ENCODE results near the gene SORBS1.

Gene SORBS1

GRCh38 chr10:95388539-95388938, 172.6 kb downstream of the SORBS1 start:
- no peaks in the 10 kb centered on the region for H3K36me3 Mint-ChIP-seq
- no peak overlapping the region for H3K27ac Mint-ChIP-seq
- no peaks in the 10 kb centered on the region for H3K9me3 Mint-ChIP-seq
- no peak for ATAC-seq (replicated peaks)
- DNase-seq = no peak
- peaks cover 12 to 29% of the 10 kb centered on the region in 2 donors for H3K4me1 Mint-ChIP-seq
- no peak overlapping the region for H3K4me3 Mint-ChIP-seq
- peaks cover 0 to 5% of the 10 kb centered on the region in 2 donors for H3K27me3 Mint-ChIP-seq

- Mint-ChIP-seq H3K4me3 (no peak overlapping the region), H3K36me3 (no peaks in the 10 kb centered on the region), H3K27me3 (peaks cover 0 to 5% of the 10 kb centered on the region in 2 donors), H3K27ac (no peak overlapping the region), H3K4me1 (peaks cover 12 to 29% of the 10 kb centered on the region in 2 donors), H3K9me3 (no peaks in the 10 kb centered on the region)
- DNase-seq (no peak), ATAC-seq (replicated peaks) (no peak)
Measured at GRCh38 chr10:95388109-95388471, 173.1 kb downstream of the SORBS1 start.

- Mint-ChIP-seq H3K27ac (no peak overlapping the region), H3K27me3 (peaks cover 0 to 5% of the 10 kb centered on the region in 2 donors), H3K4me1 (peaks cover 9 to 25% of the 10 kb centered on the region in 2 donors), H3K9me3 (no peaks in the 10 kb centered on the region), H3K4me3 (no peak overlapping the region), H3K36me3 (no peaks in the 10 kb centered on the region)
- no peak for ATAC-seq (replicated peaks)
- DNase-seq = no peak
Measured at GRCh38 chr10:95384011-95384704, 177.0 kb downstream of the SORBS1 start.

- Mint-ChIP-seq H3K9me3 (no peaks in the 10 kb centered on the region), H3K36me3 (no peaks in the 10 kb centered on the region), H3K27me3 (peaks cover 0 to 5% of the 10 kb centered on the region in 2 donors), H3K27ac (peak overlapping the region; percentile 3), H3K4me3 (no peak overlapping the region), H3K4me1 (peaks cover 7 to 15% of the 10 kb centered on the region in 2 donors)
- no peak for DNase-seq
- ATAC-seq (replicated peaks) = no peak
Measured at GRCh38 chr10:95382596-95382995, 178.6 kb downstream of the SORBS1 start.

- Mint-ChIP-seq H3K9me3 (no peaks in the 10 kb centered on the region), H3K27ac (no peak overlapping the region), H3K36me3 (no peaks in the 10 kb centered on the region), H3K4me3 (no peak overlapping the region), H3K4me1 (peaks cover 5 to 11% of the 10 kb centered on the region in 2 donors), H3K27me3 (peaks cover 0 to 5% of the 10 kb centered on the region in 2 donors)
- no peak for DNase-seq
- no peak for ATAC-seq (replicated peaks)
Measured at GRCh38 chr10:95382174-95382573, 179.0 kb downstream of the SORBS1 start.

- Mint-ChIP-seq H3K27ac (no peak overlapping the region), H3K9me3 (peaks cover 0 to 4% of the 10 kb centered on the region in 2 donors), H3K27me3 (peaks cover 0 to 5% of the 10 kb centered on the region in 2 donors), H3K36me3 (no peaks in the 10 kb centered on the region), H3K4me3 (no peak overlapping the region), H3K4me1 (peaks cover 0 to 2% of the 10 kb centered on the region in 2 donors)
- DNase-seq (no peak), ATAC-seq (replicated peaks) (no peak)
Measured at GRCh38 chr10:95377950-95378349, 183.2 kb downstream of the SORBS1 start.

- H3K9me3 Mint-ChIP-seq = peaks cover 0 to 4% of the 10 kb centered on the region in 2 donors
- peaks cover 18 to 20% of the 10 kb centered on the region in 2 donors for H3K27me3 Mint-ChIP-seq
- ATAC-seq (replicated peaks) (no peak), DNase-seq (no peak)
- H3K4me3 Mint-ChIP-seq = no peak overlapping the region
- no peaks in the 10 kb centered on the region for H3K36me3 Mint-ChIP-seq
- peaks cover 0 to 2% of the 10 kb centered on the region in 2 donors for H3K4me1 Mint-ChIP-seq
- H3K27ac Mint-ChIP-seq = no peak overlapping the region
Measured at GRCh38 chr10:95375418-95375817, 185.8 kb downstream of the SORBS1 start.

- peaks cover 25% of the 10 kb centered on the region in 2 donors for H3K27me3 Mint-ChIP-seq
- H3K36me3 Mint-ChIP-seq = no peaks in the 10 kb centered on the region
- peaks cover 0 to 2% of the 10 kb centered on the region in 2 donors for H3K4me1 Mint-ChIP-seq
- ATAC-seq (replicated peaks) = peak; percentile 98 to 99
- no peak overlapping the region for H3K4me3 Mint-ChIP-seq
- peaks cover 0 to 4% of the 10 kb centered on the region in 2 donors for H3K9me3 Mint-ChIP-seq
- peak; percentile 41 for DNase-seq
- no peak overlapping the region for H3K27ac Mint-ChIP-seq
Measured at GRCh38 chr10:95374597-95375209, 186.5 kb downstream of the SORBS1 start.

GRCh38 chr10:95373660-95374059, 187.5 kb downstream of the SORBS1 start:
- Mint-ChIP-seq H3K4me1 (peaks cover 0 to 7% of the 10 kb centered on the region in 2 donors), H3K27me3 (peaks cover 34 to 36% of the 10 kb centered on the region in 2 donors), H3K9me3 (peaks cover 0 to 4% of the 10 kb centered on the region in 2 donors), H3K27ac (no peak overlapping the region), H3K36me3 (no peaks in the 10 kb centered on the region), H3K4me3 (no peak overlapping the region)
- ATAC-seq (replicated peaks) = no peak
- no peak for DNase-seq

- H3K9me3 Mint-ChIP-seq = no peaks in the 10 kb centered on the region
- H3K27me3 Mint-ChIP-seq = peaks cover 5 to 7% of the 10 kb centered on the region in 2 donors
- H3K27ac Mint-ChIP-seq = no peak overlapping the region
- no peak overlapping the region for H3K4me3 Mint-ChIP-seq
- no peak for ATAC-seq (replicated peaks)
- no peak for DNase-seq
- H3K4me1 Mint-ChIP-seq = peaks cover 5% of the 10 kb centered on the region in 2 donors
- H3K36me3 Mint-ChIP-seq = no peaks in the 10 kb centered on the region
Measured at GRCh38 chr10:95364342-95364741, 196.8 kb downstream of the SORBS1 start.

GRCh38 chr10:95363303-95363912, 197.8 kb downstream of the SORBS1 start:
- H3K27me3 Mint-ChIP-seq = no peaks in the 10 kb centered on the region
- ATAC-seq (replicated peaks) (peak; percentile 88), DNase-seq (peak; percentile 42)
- H3K36me3 Mint-ChIP-seq = no peaks in the 10 kb centered on the region
- H3K27ac Mint-ChIP-seq = no peak overlapping the region
- no peaks in the 10 kb centered on the region for H3K9me3 Mint-ChIP-seq
- H3K4me3 Mint-ChIP-seq = no peak overlapping the region
- peaks cover 2 to 5% of the 10 kb centered on the region in 2 donors for H3K4me1 Mint-ChIP-seq

- peaks cover 2 to 5% of the 10 kb centered on the region in 2 donors for H3K4me1 Mint-ChIP-seq
- H3K36me3 Mint-ChIP-seq = no peaks in the 10 kb centered on the region
- H3K27me3 Mint-ChIP-seq = no peaks in the 10 kb centered on the region
- H3K4me3 Mint-ChIP-seq = no peak overlapping the region
- DNase-seq = no peak
- no peak overlapping the region for H3K27ac Mint-ChIP-seq
- no peaks in the 10 kb centered on the region for H3K9me3 Mint-ChIP-seq
- ATAC-seq (replicated peaks) = peak in 1 of 2 donors; percentile 42
Measured at GRCh38 chr10:95360122-95360714, 201.0 kb downstream of the SORBS1 start.

- no peak overlapping the region for H3K27ac Mint-ChIP-seq
Measured at GRCh38 chr10:95359466-95359865, 201.7 kb downstream of the SORBS1 start.

GRCh38 chr10:95356190-95356955, 204.8 kb downstream of the SORBS1 start:
- Mint-ChIP-seq H3K36me3 (no peaks in the 10 kb centered on the region), H3K4me1 (peaks cover 13 to 19% of the 10 kb centered on the region in 2 donors), H3K9me3 (no peaks in the 10 kb centered on the region), H3K27ac (no peak overlapping the region), H3K4me3 (no peak overlapping the region), H3K27me3 (no peaks in the 10 kb centered on the region)
- ATAC-seq (replicated peaks) (no peak), DNase-seq (no peak)

More at GRCh38 chr10:95359466-95359865, 201.7 kb downstream of the SORBS1 start:
- no peak for ATAC-seq (replicated peaks)
- H3K36me3 Mint-ChIP-seq = no peaks in the 10 kb centered on the region
- H3K27me3 Mint-ChIP-seq = no peaks in the 10 kb centered on the region
- peaks cover 4 to 8% of the 10 kb centered on the region in 2 donors for H3K4me1 Mint-ChIP-seq
- H3K4me3 Mint-ChIP-seq = no peak overlapping the region
- no peaks in the 10 kb centered on the region for H3K9me3 Mint-ChIP-seq
- DNase-seq = no peak

Measured in stimulated activated naive B cell treated with anti-CD40 and anti-IgM and Interleukin-4, amounts not matched to agents 10 μg/mL and 1 μg/mL and 100 μg/mL, for 72 hours (primary cell).